ENCODE results near the gene NPC1. TPM values are rescaled to one million over a fixed set of nuclear protein-coding genes. Genes with fewer than 3 reads are reported as not detected.

Gene NPC1
- total RNA-seq, 1 experiment from 2014 or later: 51.6 TPM

GRCh38 chr18:23618862-23619387, 32.6 kb upstream of the NPC1 start (continued):
- TF ChIP-seq TCF7L2 (IDR thresholded peaks at IDR 0.05; ENCODE audit: borderline replicate concordance, extremely low read depth, insufficient read depth, insufficient read length) (no peak), ZNF274 (IDR thresholded peaks at IDR 0.05; ENCODE audit: low read depth, low read length) (no peak), SIN3A (IDR thresholded peaks at IDR 0.05; ENCODE audit: low read depth) (no peak), REST (IDR thresholded peaks at IDR 0.05; ENCODE audit: low read depth) (no peak)

- ATAC-seq: no peak
- H3K79me2 ChIP-seq (ENCODE audit: insufficient read depth, low read length): no peaks in the 10 kb centered on the region
- no peak for DNase-seq (ENCODE audit: low read depth, low spot score)
- H3K9ac ChIP-seq (ENCODE audit: low read length): no peak overlapping the region
- RAD21 ChIA-PET (ENCODE audit: low non-redundant PET in 1 of 2, low total read pairs in 2 of 2, uncharacterized antibody in 2 of 2, unreplicated experiment in 2 of 2): no interaction called here
- H3K27me3 ChIP-seq (ENCODE audit: insufficient read depth, low read length): no peaks in the 10 kb centered on the region
- CTCF ChIA-PET: interaction anchor here (2.1 kb wide), 1 partner anchor 85 kb away, joined by 11 read pairs; no protein-coding TSS in a partner anchor
- H2AFZ ChIP-seq (ENCODE audit: low read depth, low read length, poor library complexity, severe bottlenecking): no peak overlapping the region
- intact Hi-C loops (cut with micrococcal nuclease): no loop called here
- TF ChIP-seq ZBTB33 (IDR thresholded peaks at IDR 0.05; ENCODE audit: extremely low read depth, insufficient replicate concordance, low read length): no peak
- TF ChIP-seq POLR2AphosphoS5 (IDR thresholded peaks at IDR 0.05; ENCODE audit: low read depth, low read length): no peak
- TF ChIP-seq ZNF274 (IDR thresholded peaks at IDR 0.05; ENCODE audit: low read depth, low read length): no peak
- no peak for TF ChIP-seq ZFX (IDR thresholded peaks at IDR 0.05)
- TF ChIP-seq YY1 (IDR thresholded peaks at IDR 0.05; ENCODE audit: extremely low read depth, insufficient replicate concordance, low read depth, low read length): no peak
- TF ChIP-seq JUND (IDR thresholded peaks at IDR 0.05): no peak
- TF ChIP-seq CTCF (IDR thresholded peaks at IDR 0.05 in 2 of 3, conservative IDR thresholded peaks at IDR 0.05 in 1 of 3; ENCODE audit: borderline replicate concordance in 1 of 3, insufficient read depth in 1 of 3, low read depth in 2 of 3, low read length in 2 of 3): no peak
- TF ChIP-seq MAX (IDR thresholded peaks at IDR 0.05): no peak
- no peak for TF ChIP-seq CEBPB (IDR thresholded peaks at IDR 0.05; ENCODE audit: low read depth)
- no peaks in the 10 kb centered on the region for H3K9me2 ChIP-seq (ENCODE audit: insufficient read depth)
- no peaks in the 10 kb centered on the region for H3K4me1 ChIP-seq (ENCODE audit: control insufficient read depth in 1 of 2, insufficient read depth in 2 of 2, low read length in 2 of 2)
- no peak overlapping the region for H3K4me2 ChIP-seq (ENCODE audit: low read length)
- no peak overlapping the region for H3K4me3 ChIP-seq (replicated peaks in 1 of 2; ENCODE audit: low read depth in 1 of 2, low read length in 2 of 2)
- POLR2A ChIA-PET: interaction anchor here (1.7 kb wide), 1 partner anchor 9 kb away, joined by 4 read pairs; no protein-coding TSS in a partner anchor
- H3K36me3 ChIP-seq (ENCODE audit: control insufficient read depth in 1 of 2, insufficient read depth in 2 of 2, low read length in 2 of 2): no peaks in the 10 kb centered on the region
- no TSS peak for BruUV-seq (replicated peaks)
- no peaks in the 10 kb centered on the region for H3K9me3 ChIP-seq (ENCODE audit: control insufficient read depth in 1 of 2, insufficient read depth in 1 of 2, low read depth in 1 of 2, low read length in 2 of 2)
- H3K27ac ChIP-seq (ENCODE audit: low read depth, low read length): no peak overlapping the region
- no peaks in the 10 kb centered on the region for H4K20me1 ChIP-seq (ENCODE audit: insufficient read depth)
These were observed 31.2 kb upstream of the NPC1 start for GRCh38 chr18:23617412-23618014.
